OCI-LY7 (cell line): ENCODE results near the gene CCDC66.

Source experiments
- CTCF ChIP-seq: fragments of 200-600 bp; sonication (generic); conservative IDR thresholded peaks from 2 replicates; pipeline ENCODE4 v1.5.1; 2014; ENCODE audit warnings: mild to moderate bottlenecking, antibody characterized with exemption, low read length, moderate library complexity, mixed read lengths
- EZH2phosphoT487 ChIP-seq: fragments of 200-600 bp; sonication (generic); IDR thresholded peaks from 2 replicates; pipeline ENCODE4 v1.6.1; 2018; ENCODE audit warnings: low read depth, borderline replicate concordance, mild to moderate bottlenecking, mixed run types, antibody characterized with exemption, low read length, moderate library complexity, mixed read lengths

DNA sequence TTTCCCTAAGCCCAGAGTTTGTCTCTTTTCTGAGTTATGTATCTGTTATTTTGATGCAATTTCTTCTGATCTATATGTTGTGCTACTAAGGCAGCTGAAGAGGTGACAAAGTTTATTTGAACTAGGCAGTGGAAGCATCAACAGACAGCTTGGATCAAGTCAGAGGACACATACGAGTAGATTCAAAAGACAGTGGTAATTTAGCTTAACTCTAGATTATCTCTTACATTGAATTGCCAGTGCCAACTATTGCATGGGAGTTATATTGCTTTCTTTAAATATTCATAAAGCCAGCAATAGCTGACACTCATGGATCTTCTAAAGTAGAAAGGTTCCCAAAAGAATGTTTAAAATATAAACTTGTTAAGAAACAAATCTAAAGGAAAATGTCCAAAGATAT, 37.3 kb upstream of the CCDC66 start:
- no peak for TF ChIP-seq EZH2phosphoT487
- TF ChIP-seq CTCF, result no peak
